Heart right ventricle (tissue), 16 donors: ENCODE results near the gene NCKAP5. TPM values are rescaled to one million over a fixed set of nuclear protein-coding genes. Genes with fewer than 3 reads are reported as not detected.

Experiments used
- ATAC-seq, 8 donors: fragments of 200-7000 bp; cut with Tn5 transposase; one replicate each; pipeline ENCODE4 v1.9.1; 2020; ENCODE audit warnings: mild to moderate bottlenecking in 8 of 8, moderate library complexity in 8 of 8, moderate number of reproducible peaks in 1 of 8
- DNase-seq, 2 donors: peaks; one replicate each; pipeline ENCODE4 v3.0.0-alpha.2; 2020
- H3K27ac ChIP-seq, 10 donors: fragments of 200-600 bp; sonication (generic) in 2 of 10; one replicate each; pipeline versions ENCODE4 v1.5.0 to v1.8.0; 2020 to 2022; ENCODE audit warnings: mild to moderate bottlenecking in 3 of 10
- H3K27me3 ChIP-seq, 7 donors: fragments of 200-600 bp; one replicate each; pipeline ENCODE4 v1.8.0; 2021 to 2022; ENCODE audit warnings: mild to moderate bottlenecking in 2 of 7
- H3K36me3 ChIP-seq, 9 donors: fragments of 200-600 bp; sonication (generic) in 1 of 9; one replicate each; pipeline versions ENCODE4 v1.5.0 to v1.8.0; 2020 to 2022; ENCODE audit warnings: mild to moderate bottlenecking in 2 of 9
- H3K4me1 ChIP-seq, 9 donors: fragments of 200-600 bp; sonication (generic) in 1 of 9; one replicate each; pipeline versions ENCODE4 v1.5.0 to v1.8.0; 2020 to 2022; ENCODE audit warnings: mild to moderate bottlenecking in 4 of 9
- H3K4me3 ChIP-seq, 10 donors: fragments of 200-600 bp; sonication (generic) in 2 of 10; one replicate each; pipeline versions ENCODE4 v1.5.0 to v1.8.0; 2020 to 2022; ENCODE audit warnings: mild to moderate bottlenecking in 7 of 10, moderate library complexity in 2 of 10
- H3K9me3 ChIP-seq, 11 donors: fragments of 200-600 bp in 10 of 11; sonication (generic) in 2 of 11; one replicate each; pipeline versions ENCODE4 v1.5.0 to v1.8.0; 2013 to 2022; ENCODE audit warnings: mild to moderate bottlenecking in 2 of 11, control low read depth in 1 of 11, moderate library complexity in 1 of 11
- CTCF ChIP-seq, 9 donors: fragments of 200-600 bp; sonication (generic) in 2 of 9; IDR thresholded peaks; one replicate each; pipeline versions ENCODE4 v1.5.0 to v1.8.0; 2021 to 2022; ENCODE audit warnings: antibody characterized with exemption in 9 of 9, mild to moderate bottlenecking in 5 of 9, moderate library complexity in 1 of 9
- WGBS, 2 donors: extraction: QIAGEN DNeasy Blood & Tissue Kit; methylation state at CpG; one replicate each; pipeline ENCODE4 v1.1.7; 2013; ENCODE audit warnings: inconsistent platforms in 1 of 2; 5-methylcytosine and 5-hydroxymethylcytosine counted together
- intact Hi-C, 10 donors: fragments of 100-400 bp; cut with DNase I; formaldehyde crosslinking; loops; one replicate each; pipeline versions ENCODE4 v1.11.1 to v1.14.2; 2022
- polyA plus RNA-seq, 2 donors: library from polyadenylated mRNA; stranded (reverse); fragments of 200-250 nt; gene quantifications; one replicate each; pipeline ENCODE4 v1.2.3, GENCODE V29; 2013
- total RNA-seq, 10 donors: library from RNA; stranded (reverse); fragmentation: NEBNext Ultra II Directional in 3 of 10; extraction: Animal tissue kit (Norgen Biotek cat#: 25700) in 3 of 10; gene quantifications; one replicate each; pipeline versions ENCODE4 v1.2.1 to v1.2.4, GENCODE V29; 2021 to 2023
- donor health status: Arrhythmogenic right ventricular cardiomyopathy.
- donor health status: ischemic (EF 13 %, LVEDD 7.1; RV severe dilation, severe dysfunction).
- donor health status: healthy with polysubstance abuse.
- donor health status: DM: no; HTN: yes; CAD: no.
- donor health status: DM: no; HTN: no; CAD: no.
- donor health status: ischemic (EF 25% LVEDD 6.9; RV normal size, moderate dysfunction).
- donor health status: ischemic (EF 25% LVEDD 5.7; RV mildly dilated, moderate dysfunction).
- donor health status: healthy.
- donor health status: DM: yes; HTN: yes; CAD: no.
- donor health status: Ischemic cardiomyopathy.
- donor health status: ischemic (EF 35%, LVEDD 5.7; RV mildly dilated, moderate dysfunction).
- donor health status: nonischemic (EF 11% LVEDD 7.7; RV severe dilation, severe dysfunction).
- donor health status: DM: yes; HTN: yes; CAD: no.
- donor health status: PGD.
- donor health status: ischemic (EF 29% LVEDD 5.4; RV normal size, mild dysfunction).
- donor health status: nonischemic (EF 23%, LVEDD 6.1; RV moderate dilation, normal function).

NCKAP5 gene
- total and polyA plus RNA-seq, 12 donors: 0.57 to 11.7 (median 6.2) TPM

GRCh38 chr2:132779206-132779721 is 789.0 kb downstream of the NCKAP5 start:
- Histone ChIP-seq H3K27me3 (no peaks in the 10 kb centered on the region), H3K4me1 (no peaks in the 10 kb centered on the region), H3K4me3 (no peak overlapping the region), H3K9me3 (no peaks in the 10 kb centered on the region), H3K27ac (no peak overlapping the region), H3K36me3 (peaks cover 0 to 9% (median 0%) of the 10 kb centered on the region in 9 donors)
- TF ChIP-seq CTCF (IDR thresholded peaks at IDR 0.05): no peak
- intact Hi-C loops: no loop called here
- 72 to 78% methylated on average over 1 of the region's 1 CpG for WGBS, 2 donors
- DNase-seq (no peak), ATAC-seq (no peak)

- 60 to 64% methylated on average over 3 of the region's 3 CpGs for WGBS, 2 donors
- Histone ChIP-seq H3K27ac (no peak overlapping the region), H3K9me3 (no peaks in the 10 kb centered on the region), H3K36me3 (peaks cover 0 to 13% (median 0%) of the 10 kb centered on the region in 9 donors), H3K4me3 (no peak overlapping the region), H3K4me1 (no peaks in the 10 kb centered on the region), H3K27me3 (no peaks in the 10 kb centered on the region)
- intact Hi-C loops: no loop called here
- no peak for ATAC-seq
- DNase-seq: no peak
- no peak for TF ChIP-seq CTCF (IDR thresholded peaks at IDR 0.05)
These were observed 792.0 kb downstream of the NCKAP5 start for GRCh38 chr2:132776287-132776686.

- intact Hi-C loops: no loop called here
- H3K9me3 ChIP-seq: no peaks in the 10 kb centered on the region
- TF ChIP-seq CTCF (IDR thresholded peaks at IDR 0.05): no peak
- no peak overlapping the region for H3K27ac ChIP-seq
- H3K27me3 ChIP-seq: no peaks in the 10 kb centered on the region
- DNase-seq (no peak), ATAC-seq (no peak)
- no peaks in the 10 kb centered on the region for H3K4me1 ChIP-seq
- H3K4me3 ChIP-seq: no peak overlapping the region
- WGBS, 2 donors: 79 to 89% methylated on average over 2 of the region's 2 CpGs
- peaks cover 0 to 13% (median 0%) of the 10 kb centered on the region in 9 donors for H3K36me3 ChIP-seq
These were observed 794.1 kb downstream of the NCKAP5 start for GRCh38 chr2:132774189-132774588.

GRCh38 chr2:132773331-132773730 is 794.9 kb downstream of the NCKAP5 start:
- Histone ChIP-seq H3K27me3 (no peaks in the 10 kb centered on the region), H3K36me3 (peaks cover 0 to 13% (median 0%) of the 10 kb centered on the region in 9 donors), H3K4me1 (no peaks in the 10 kb centered on the region), H3K9me3 (no peaks in the 10 kb centered on the region), H3K27ac (no peak overlapping the region), H3K4me3 (no peak overlapping the region)
- WGBS, 2 donors: 90 to 92% methylated on average over 3 of the region's 3 CpGs
- intact Hi-C loops: no loop called here
- DNase-seq (no peak), ATAC-seq (no peak)
- no peak for TF ChIP-seq CTCF (IDR thresholded peaks at IDR 0.05)
